ENCODE measurements around the gene SKIDA1.

- TF ChIP-seq CTCF (conservative IDR thresholded peaks at IDR 0.05 in 1 of 2, IDR thresholded peaks at IDR 0.05 in 1 of 2; ENCODE audit: low read depth in 1 of 2, low read length in 2 of 2), result no peak
- no peak for TF ChIP-seq EZH2 (IDR thresholded peaks at IDR 0.05; ENCODE audit: low read length, missing control alignments)
Observed at GRCh38 chr10:21532694-21533466, 7.4 kb upstream of the SKIDA1 start.
